HG02973 (cell line): ENCODE results near the gene SKIC2.
"Not testable (repeated sequence)": the region's sequence is repeated elsewhere in the genome, so short reads cannot be mapped to it uniquely, and the experiment has no call there.

ENCODE experiments used
- ATAC-seq: cut with Tn5 transposase; IDR thresholded peaks from one replicate; pipeline ENCODE4 v1.9.1; 2021; ENCODE audit warnings: moderate library complexity; ENCODE audit not compliant: unreplicated experiment

Gene SKIC2

GRCh38 chr6:31958741-31959739 is at the start of gene SKIC2, which contains the start of gene NELFE:
TSS of gene SKIC2 (plus strand) at chr6:31959175. CDS start at chr6:31959193, 18 bp downstream.
TSS of gene NELFE (minus strand) at chr6:31958971. CDS start at chr6:31958446, 525 bp downstream.
- peak; percentile 85 for ATAC-seq

- not testable (repeated sequence) for ATAC-seq
These were observed 49.7 kb upstream of the SKIC2 start for GRCh38 chr6:31909298-31909697.

- no peak for ATAC-seq
These were observed 47.0 kb upstream of the SKIC2 start for GRCh38 chr6:31911826-31912585.

- no peak for ATAC-seq
These were observed 43.6 kb upstream of the SKIC2 start for GRCh38 chr6:31915351-31915750.

- ATAC-seq: no peak
These were observed 43.2 kb upstream of the SKIC2 start for GRCh38 chr6:31915756-31916155.

- no peak for ATAC-seq
These were observed 40.8 kb upstream of the SKIC2 start for GRCh38 chr6:31918069-31918720.

GRCh38 chr6:31919624-31920303 is 39.2 kb upstream of the SKIC2 start:
- no peak for ATAC-seq

- ATAC-seq: no peak
These were observed 38.2 kb upstream of the SKIC2 start for GRCh38 chr6:31920811-31921210.

- no peak for ATAC-seq
These were observed 36.0 kb upstream of the SKIC2 start for GRCh38 chr6:31922942-31923341.

- no peak for ATAC-seq
These were observed 31.6 kb upstream of the SKIC2 start, which contains the start of gene C2 for GRCh38 chr6:31927242-31927862. TSS of gene C2 (plus strand) at chr6:31927717. CDS start at chr6:31927753, 36 bp downstream.

- no peak for ATAC-seq
These were observed 30.9 kb upstream of the SKIC2 start for GRCh38 chr6:31927863-31928671.

- ATAC-seq: no peak
These were observed 30.4 kb upstream of the SKIC2 start for GRCh38 chr6:31928672-31928939.

GRCh38 chr6:31930962-31931361 is 28.0 kb upstream of the SKIC2 start:
- no peak for ATAC-seq

- ATAC-seq: not testable (repeated sequence)
These were observed 26.8 kb upstream of the SKIC2 start for GRCh38 chr6:31932137-31932536.

GRCh38 chr6:31933537-31933936 is 25.4 kb upstream of the SKIC2 start:
- no peak for ATAC-seq

GRCh38 chr6:31935021-31935420 is 24.0 kb upstream of the SKIC2 start:
- ATAC-seq: no peak

- no peak for ATAC-seq
These were observed 23.2 kb upstream of the SKIC2 start for GRCh38 chr6:31935823-31936222.

GRCh38 chr6:31940256-31940664 is 18.7 kb upstream of the SKIC2 start:
- ATAC-seq: no peak

GRCh38 chr6:31943742-31944141 is 15.2 kb upstream of the SKIC2 start:
- ATAC-seq: no peak
